B cell (primary cell): ENCODE data around the gene TMEM132D. TPM values are rescaled to one million over a fixed set of nuclear protein-coding genes. Genes with fewer than 3 reads are reported as not detected.

Experiments
- ATAC-seq: fragments of 200-7000 bp; cut with Tn5 transposase; one replicate; pipeline ENCODE4 v1.10.0; 2021; ENCODE audit warnings: low read depth, mild to moderate bottlenecking, moderate number of reproducible peaks, moderate library complexity
- CTCF ChIA-PET: fragments of 350-600 bp; sonication (Branson Sonifier 250); formaldehyde crosslinking; loops from one replicate; lab custom pipeline; 2021; ENCODE audit warnings: antibody characterized with exemption, inconsistent platforms; lab: Charles Lee
- POLR2A ChIA-PET: fragments of 350-600 bp; sonication (Branson Sonifier 250); formaldehyde crosslinking; loops from one replicate; lab custom pipeline; 2021; ENCODE audit warnings: antibody characterized with exemption; lab: Charles Lee
- DNase-seq: peaks from one replicate; pipeline ENCODE4 v3.0.0; 2013
- H2AFZ ChIP-seq: 2 replicates; pipeline ENCODE4 v1.6.1; 2012; ENCODE audit warnings: mild to moderate bottlenecking, low read depth, low read length; ENCODE audit not compliant: insufficient read depth, poor library complexity, severe bottlenecking
- H3K27ac ChIP-seq, 2 donors: 1 replicate in 1 of 2; 2 replicates in 1 of 2; pipeline ENCODE4 v1.5.1; 2012 to 2013; ENCODE audit warnings: low read length in 2 of 2, mild to moderate bottlenecking in 2 of 2, moderate library complexity in 1 of 2
- H3K27me3 ChIP-seq, 4 experiments: fragments of 200-600 bp in 1 of 4; sonication (generic) in 1 of 4; replicated peaks in 1 of 4; 1 replicate in 2 of 4; 2 replicates in 2 of 4; pipeline versions ENCODE4 v1.6.1 to v1.7.0; 2013 to 2016; ENCODE audit warnings: low read length in 3 of 4, mild to moderate bottlenecking in 2 of 4, mixed read lengths in 1 of 4, moderate library complexity in 1 of 4; ENCODE audit not compliant: insufficient read depth in 4 of 4, control insufficient read depth in 3 of 4; ENCODE audit errors: control extremely low read depth in 1 of 4
- H3K36me3 ChIP-seq, 2 experiments: replicated peaks in 1 of 2; 1 replicate in 1 of 2; 2 replicates in 1 of 2; pipeline versions ENCODE4 v1.6.1 to v1.7.1; 2013; ENCODE audit warnings: low read length in 1 of 2; ENCODE audit not compliant: insufficient read depth in 2 of 2, control insufficient read depth in 1 of 2; ENCODE audit errors: control extremely low read depth in 1 of 2, extremely low read depth in 1 of 2
- H3K4me1 ChIP-seq, 2 donors: fragments of 200-600 bp in 1 of 2; sonication (generic) in 1 of 2; 1 replicate in 1 of 2; 2 replicates in 1 of 2; pipeline versions ENCODE4 v1.5.1 to v1.6.1; 2013 to 2017; ENCODE audit warnings: low read length in 2 of 2; ENCODE audit not compliant: control insufficient read depth in 2 of 2, insufficient read depth in 2 of 2
- H3K4me2 ChIP-seq: replicated peaks from 2 replicates; pipeline ENCODE3; 2012; ENCODE audit warnings: mild to moderate bottlenecking, low read depth, low read length; ENCODE audit not compliant: poor library complexity, severe bottlenecking
- H3K4me3 ChIP-seq, 5 experiments: fragments of 200-600 bp in 1 of 5; sonication (generic) in 1 of 5; 1 replicate in 3 of 5; 2 replicates in 2 of 5; pipeline versions ENCODE4 v1.5.1 to v1.7.0; 2011 to 2016; ENCODE audit warnings: low read length in 4 of 5, mild to moderate bottlenecking in 4 of 5, low read depth in 2 of 5, control low read depth in 1 of 5, moderate library complexity in 1 of 5; ENCODE audit not compliant: insufficient read depth in 1 of 5; ENCODE audit errors: control extremely low read depth in 1 of 5, extremely low read depth in 1 of 5
- H3K79me2 ChIP-seq: fragments of 200-600 bp; sonication (generic); one replicate; pipeline ENCODE4 v1.6.0; 2016; ENCODE audit warnings: low read length; ENCODE audit not compliant: control insufficient read depth, insufficient read depth
- H3K9ac ChIP-seq: fragments of 200-600 bp; sonication (generic); 2 replicates; pipeline ENCODE4 v1.6.1; 2017; ENCODE audit warnings: mild to moderate bottlenecking, low read length, moderate library complexity
- H3K9me3 ChIP-seq, 3 donors: one replicate each; pipeline versions ENCODE4 v1.6.1 to v1.7.1; 2013; ENCODE audit warnings: low read length in 2 of 3; ENCODE audit not compliant: control insufficient read depth in 2 of 3, insufficient read depth in 1 of 3; ENCODE audit errors: control extremely low read depth in 1 of 3
- H4K20me1 ChIP-seq: 2 replicates; pipeline ENCODE4 v1.6.0; 2012; ENCODE audit warnings: mild to moderate bottlenecking, low read length; ENCODE audit not compliant: insufficient read depth, control insufficient read depth, poor library complexity, severe bottlenecking
- H3K27ac Mint-ChIP-seq: one replicate; pipeline ENCODE4 v1.8.0; 2021; ENCODE audit warnings: mixed read lengths
- H3K27me3 Mint-ChIP-seq: one replicate; pipeline ENCODE4 v1.8.0; 2021; ENCODE audit warnings: mixed read lengths
- H3K4me1 Mint-ChIP-seq: one replicate; pipeline ENCODE4 v1.8.0; 2021; ENCODE audit warnings: mixed read lengths
- H3K4me3 Mint-ChIP-seq: one replicate; pipeline ENCODE4 v1.8.0; 2021; ENCODE audit warnings: mixed read lengths
- H3K9me3 Mint-ChIP-seq: one replicate; pipeline ENCODE4 v1.8.0; 2022; ENCODE audit warnings: mixed read lengths; ENCODE audit not compliant: insufficient read depth
- CTCF ChIP-seq: fragments of 200-600 bp; IDR thresholded peaks from one replicate; pipeline ENCODE4 v1.8.0; 2022; ENCODE audit warnings: antibody characterized with exemption, mild to moderate bottlenecking
- EZH2 ChIP-seq: IDR thresholded peaks from 2 replicates; pipeline ENCODE4 v1.6.1; 2012; ENCODE audit warnings: borderline replicate concordance, low read depth, mild to moderate bottlenecking, moderate library complexity, low read length; ENCODE audit not compliant: insufficient read depth, poor library complexity, severe bottlenecking
- WGBS: methylation state at CpG from one replicate; pipeline ENCODE4 v1.1.5; 2013; ENCODE audit warnings: missing lambda C conversion rate; ENCODE audit not compliant: insufficient coverage; 5-methylcytosine and 5-hydroxymethylcytosine counted together
- intact Hi-C: fragments of 100-400 bp; cut with micrococcal nuclease; formaldehyde crosslinking; loops from one replicate; pipeline ENCODE4 v1.10.0; 2022
- polyA plus RNA-seq: library from polyadenylated mRNA; depleted of rRNA; stranded (reverse); fragments of >200 nt; gene quantifications from 2 replicates; pipeline ENCODE4 v1.2.3, GENCODE V29; 2012
- total RNA-seq, 2 donors: library from RNA; stranded (reverse); fragments of 120-200 nt in 1 of 2; gene quantifications; 1 replicate in 1 of 2; 2 replicates in 1 of 2; pipeline versions ENCODE4 v1.2.3 to v1.2.4, GENCODE V29; 2013 to 2022

The TMEM132D gene
- total and polyA plus RNA-seq, 2 donors (not counting 1 experiment from before 2014, with no cell fraction given): not detected

GRCh38 chr12:129494260-129494659 lies 409.6 kb downstream of the TMEM132D start:
- Histone ChIP-seq H4K20me1 (no peaks in the 10 kb centered on the region), H3K36me3 (no peaks in the 10 kb centered on the region), H3K4me3 (no peak overlapping the region), H3K9ac (no peak overlapping the region), H3K4me1 (no peaks in the 10 kb centered on the region), H3K9me3 (peaks cover 0 to 12% (median 0%) of the 10 kb centered on the region in 3 donors), H3K4me2 (no peak overlapping the region), H3K27me3 (no peaks in the 10 kb centered on the region), H3K27ac (no peak overlapping the region), H3K79me2 (no peaks in the 10 kb centered on the region), H2AFZ (no peak overlapping the region)
- Mint-ChIP-seq H3K27me3 (no peaks in the 10 kb centered on the region), H3K9me3 (no peaks in the 10 kb centered on the region), H3K4me3 (no peak overlapping the region), H3K4me1 (no peaks in the 10 kb centered on the region), H3K27ac (no peak overlapping the region)
- 29% methylated on average over 1 of the region's 2 CpGs for WGBS
- ChIA-PET POLR2A (no interaction called here), CTCF (no interaction called here)
- intact Hi-C loops: no loop called here
- no peak for DNase-seq
- ATAC-seq: no peak
- TF ChIP-seq CTCF (no peak), EZH2 (no peak)

GRCh38 chr12:129489100-129489676 lies 414.6 kb downstream of the TMEM132D start:
- Histone ChIP-seq H3K9ac (no peak overlapping the region), H3K4me1 (no peaks in the 10 kb centered on the region), H3K27me3 (no peaks in the 10 kb centered on the region), H3K9me3 (peaks cover 0 to 13% (median 0%) of the 10 kb centered on the region in 3 donors), H3K4me3 (no peak overlapping the region), H3K79me2 (no peaks in the 10 kb centered on the region), H3K27ac (no peak overlapping the region), H3K4me2 (no peak overlapping the region), H2AFZ (no peak overlapping the region), H3K36me3 (no peaks in the 10 kb centered on the region), H4K20me1 (no peaks in the 10 kb centered on the region)
- no peaks in the 10 kb centered on the region for H3K27me3 Mint-ChIP-seq
- no peak for ATAC-seq
- intact Hi-C loops: no loop called here
- H3K27ac Mint-ChIP-seq: no peak overlapping the region
- ChIA-PET POLR2A (no interaction called here), CTCF (no interaction called here)
- no peak for TF ChIP-seq CTCF
- TF ChIP-seq EZH2: no peak
- H3K4me3 Mint-ChIP-seq: no peak overlapping the region
- H3K9me3 Mint-ChIP-seq: no peaks in the 10 kb centered on the region
- WGBS: no CpG with 5 or more reads among the region's 1 CpG
- DNase-seq: no peak
- H3K4me1 Mint-ChIP-seq: no peaks in the 10 kb centered on the region
